ENCODE data around the gene CHD2.

CHD2 gene

GRCh38 chr15:92922418-92923002, 22.4 kb downstream of the CHD2 start:
- Histone ChIP-seq H3K4me3 (ENCODE audit: low read depth, low read length) (no peak overlapping the region), H3K27ac (no peak overlapping the region), H3K36me3 (replicated peaks) (peaks cover 49% of the 10 kb centered on the region), H3K27me3 (replicated peaks) (no peaks in the 10 kb centered on the region)
- in situ Hi-C loops (cut with HindIII; ENCODE audit: low pct_ligation_motif_present, low sequenced_read_pairs) = no loop called here
- no peak for DNase-seq
- TF ChIP-seq, protein P1, sequence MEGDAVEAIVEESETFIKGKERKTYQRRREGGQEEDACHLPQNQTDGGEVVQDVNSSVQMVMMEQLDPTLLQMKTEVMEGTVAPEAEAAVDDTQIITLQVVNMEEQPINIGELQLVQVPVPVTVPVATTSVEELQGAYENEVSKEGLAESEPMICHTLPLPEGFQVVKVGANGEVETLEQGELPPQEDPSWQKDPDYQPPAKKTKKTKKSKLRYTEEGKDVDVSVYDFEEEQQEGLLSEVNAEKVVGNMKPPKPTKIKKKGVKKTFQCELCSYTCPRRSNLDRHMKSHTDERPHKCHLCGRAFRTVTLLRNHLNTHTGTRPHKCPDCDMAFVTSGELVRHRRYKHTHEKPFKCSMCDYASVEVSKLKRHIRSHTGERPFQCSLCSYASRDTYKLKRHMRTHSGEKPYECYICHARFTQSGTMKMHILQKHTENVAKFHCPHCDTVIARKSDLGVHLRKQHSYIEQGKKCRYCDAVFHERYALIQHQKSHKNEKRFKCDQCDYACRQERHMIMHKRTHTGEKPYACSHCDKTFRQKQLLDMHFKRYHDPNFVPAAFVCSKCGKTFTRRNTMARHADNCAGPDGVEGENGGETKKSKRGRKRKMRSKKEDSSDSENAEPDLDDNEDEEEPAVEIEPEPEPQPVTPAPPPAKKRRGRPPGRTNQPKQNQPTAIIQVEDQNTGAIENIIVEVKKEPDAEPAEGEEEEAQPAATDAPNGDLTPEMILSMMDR (IDR thresholded peaks at IDR 0.05; ENCODE audit: low read depth, low read length, missing control alignments) = no peak

GRCh38 chr15:92924216-92924615, 24.1 kb downstream of the CHD2 start:
- Histone ChIP-seq H3K36me3 (replicated peaks) (peaks cover 64% of the 10 kb centered on the region), H3K27me3 (replicated peaks) (no peaks in the 10 kb centered on the region), H3K4me3 (ENCODE audit: low read depth, low read length) (no peak overlapping the region), H3K27ac (no peak overlapping the region)
- no peak for DNase-seq
- TF ChIP-seq, protein P1 (IDR thresholded peaks at IDR 0.05; ENCODE audit: low read depth, low read length, missing control alignments) = no peak
- in situ Hi-C loops (cut with HindIII; ENCODE audit: low pct_ligation_motif_present, low sequenced_read_pairs) = no loop called here

DNA sequence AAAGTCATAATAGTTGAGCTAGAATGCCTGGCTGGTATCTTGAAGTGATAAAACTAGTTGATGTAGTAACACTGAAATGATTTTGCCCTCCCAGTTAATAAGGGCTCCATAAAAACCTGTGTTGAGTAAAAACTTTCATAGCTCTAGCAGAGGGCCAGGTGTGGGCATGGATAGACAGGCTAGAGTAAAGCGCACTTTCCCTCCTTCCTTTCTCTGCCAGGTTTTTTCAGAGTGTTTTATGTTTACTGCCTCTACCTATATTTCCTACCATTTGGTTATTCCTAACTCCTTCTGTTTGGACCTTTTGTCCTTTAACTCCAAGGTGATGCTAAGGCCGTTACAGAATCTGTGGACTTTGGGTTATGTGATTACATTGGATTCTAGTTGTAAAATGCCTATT, 25.3 kb downstream of the CHD2 start:
- Histone ChIP-seq H3K36me3 (replicated peaks) (peaks cover 74% of the 10 kb centered on the region), H3K4me3 (ENCODE audit: low read depth, low read length) (no peak overlapping the region), H3K27me3 (replicated peaks) (no peaks in the 10 kb centered on the region), H3K27ac (no peak overlapping the region)
- DNase-seq = no peak
- TF ChIP-seq, protein P1 (IDR thresholded peaks at IDR 0.05; ENCODE audit: low read depth, low read length, missing control alignments) = no peak
- in situ Hi-C loops (cut with HindIII; ENCODE audit: low pct_ligation_motif_present, low sequenced_read_pairs) = no loop called here

- in situ Hi-C loops (cut with HindIII; ENCODE audit: low pct_ligation_motif_present, low sequenced_read_pairs) = no loop called here
- TF ChIP-seq, protein P1 (IDR thresholded peaks at IDR 0.05; ENCODE audit: low read depth, low read length, missing control alignments) = no peak
- no peak for DNase-seq
- no peaks in the 10 kb centered on the region for H3K27me3 ChIP-seq (replicated peaks)
- no peak overlapping the region for H3K4me3 ChIP-seq (ENCODE audit: low read depth, low read length)
- peaks cover 80% of the 10 kb centered on the region for H3K36me3 ChIP-seq (replicated peaks)
- no peak overlapping the region for H3K27ac ChIP-seq
These were observed 28.2 kb downstream of the CHD2 start for GRCh38 chr15:92928225-92928750.

GRCh38 chr15:92929002-92929401, 28.9 kb downstream of the CHD2 start:
- no peak for DNase-seq
- Histone ChIP-seq H3K36me3 (replicated peaks) (peaks cover 87% of the 10 kb centered on the region), H3K27ac (no peak overlapping the region), H3K27me3 (replicated peaks) (no peaks in the 10 kb centered on the region), H3K4me3 (ENCODE audit: low read depth, low read length) (no peak overlapping the region)
- in situ Hi-C loops (cut with HindIII; ENCODE audit: low pct_ligation_motif_present, low sequenced_read_pairs) = no loop called here
- TF ChIP-seq, protein P1 (IDR thresholded peaks at IDR 0.05; ENCODE audit: low read depth, low read length, missing control alignments) = no peak

All from brain microvascular endothelial cell (primary cell).